ENCODE results near the gene SERPINA3.

DNA sequence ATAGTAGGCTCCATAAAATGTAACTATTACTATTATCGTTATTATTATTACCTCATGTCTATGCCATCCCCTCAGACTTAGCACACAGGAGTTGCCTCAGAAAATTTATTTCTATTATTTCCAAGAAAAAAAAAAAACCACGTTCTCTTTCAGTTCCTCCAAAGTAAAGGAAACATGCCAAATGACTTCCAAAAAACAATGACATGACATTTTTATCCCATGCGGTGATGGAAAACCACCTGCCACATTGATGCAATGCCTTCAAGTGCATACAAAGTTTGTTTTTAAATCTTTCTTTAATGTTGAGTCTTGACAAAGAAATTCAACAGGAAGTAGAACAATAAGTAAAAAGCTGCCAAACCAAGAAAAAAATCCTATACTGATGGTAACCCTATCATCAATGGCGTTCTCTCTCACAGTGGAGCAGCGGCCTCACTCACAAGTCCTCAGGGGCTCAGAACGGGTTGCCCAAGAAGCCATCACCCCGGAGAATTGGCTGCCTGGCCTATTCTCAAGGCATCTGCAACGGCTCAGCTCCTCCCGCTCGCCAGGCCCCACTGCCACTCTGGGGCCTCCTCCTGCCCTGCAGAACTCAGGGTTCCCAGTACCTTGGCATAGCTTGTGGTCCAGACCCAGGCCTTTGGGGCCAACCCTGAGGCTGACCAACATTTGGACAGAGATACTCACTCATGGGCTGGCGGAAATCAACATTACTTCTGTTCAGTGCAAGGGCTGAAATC lies 51.9 kb downstream of the SERPINA3 start:
- TF ChIP-seq CTCF (IDR thresholded peaks at IDR 0.05), result no peak
- TF ChIP-seq, protein P1, sequence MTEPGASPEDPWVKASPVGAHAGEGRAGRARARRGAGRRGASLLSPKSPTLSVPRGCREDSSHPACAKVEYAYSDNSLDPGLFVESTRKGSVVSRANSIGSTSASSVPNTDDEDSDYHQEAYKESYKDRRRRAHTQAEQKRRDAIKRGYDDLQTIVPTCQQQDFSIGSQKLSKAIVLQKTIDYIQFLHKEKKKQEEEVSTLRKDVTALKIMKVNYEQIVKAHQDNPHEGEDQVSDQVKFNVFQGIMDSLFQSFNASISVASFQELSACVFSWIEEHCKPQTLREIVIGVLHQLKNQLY (CRISPR knock-in tag; IDR thresholded peaks at IDR 0.05), result no peak
- TF ChIP-seq E2F4 (CRISPR knock-in tag; IDR thresholded peaks at IDR 0.05; ENCODE audit: borderline replicate concordance, low read depth), result no peak
- TF ChIP-seq, protein P2, sequence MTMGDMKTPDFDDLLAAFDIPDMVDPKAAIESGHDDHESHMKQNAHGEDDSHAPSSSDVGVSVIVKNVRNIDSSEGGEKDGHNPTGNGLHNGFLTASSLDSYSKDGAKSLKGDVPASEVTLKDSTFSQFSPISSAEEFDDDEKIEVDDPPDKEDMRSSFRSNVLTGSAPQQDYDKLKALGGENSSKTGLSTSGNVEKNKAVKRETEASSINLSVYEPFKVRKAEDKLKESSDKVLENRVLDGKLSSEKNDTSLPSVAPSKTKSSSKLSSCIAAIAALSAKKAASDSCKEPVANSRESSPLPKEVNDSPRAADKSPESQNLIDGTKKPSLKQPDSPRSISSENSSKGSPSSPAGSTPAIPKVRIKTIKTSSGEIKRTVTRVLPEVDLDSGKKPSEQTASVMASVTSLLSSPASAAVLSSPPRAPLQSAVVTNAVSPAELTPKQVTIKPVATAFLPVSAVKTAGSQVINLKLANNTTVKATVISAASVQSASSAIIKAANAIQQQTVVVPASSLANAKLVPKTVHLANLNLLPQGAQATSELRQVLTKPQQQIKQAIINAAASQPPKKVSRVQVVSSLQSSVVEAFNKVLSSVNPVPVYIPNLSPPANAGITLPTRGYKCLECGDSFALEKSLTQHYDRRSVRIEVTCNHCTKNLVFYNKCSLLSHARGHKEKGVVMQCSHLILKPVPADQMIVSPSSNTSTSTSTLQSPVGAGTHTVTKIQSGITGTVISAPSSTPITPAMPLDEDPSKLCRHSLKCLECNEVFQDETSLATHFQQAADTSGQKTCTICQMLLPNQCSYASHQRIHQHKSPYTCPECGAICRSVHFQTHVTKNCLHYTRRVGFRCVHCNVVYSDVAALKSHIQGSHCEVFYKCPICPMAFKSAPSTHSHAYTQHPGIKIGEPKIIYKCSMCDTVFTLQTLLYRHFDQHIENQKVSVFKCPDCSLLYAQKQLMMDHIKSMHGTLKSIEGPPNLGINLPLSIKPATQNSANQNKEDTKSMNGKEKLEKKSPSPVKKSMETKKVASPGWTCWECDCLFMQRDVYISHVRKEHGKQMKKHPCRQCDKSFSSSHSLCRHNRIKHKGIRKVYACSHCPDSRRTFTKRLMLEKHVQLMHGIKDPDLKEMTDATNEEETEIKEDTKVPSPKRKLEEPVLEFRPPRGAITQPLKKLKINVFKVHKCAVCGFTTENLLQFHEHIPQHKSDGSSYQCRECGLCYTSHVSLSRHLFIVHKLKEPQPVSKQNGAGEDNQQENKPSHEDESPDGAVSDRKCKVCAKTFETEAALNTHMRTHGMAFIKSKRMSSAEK (CRISPR knock-in tag; IDR thresholded peaks at IDR 0.05; ENCODE audit: borderline replicate concordance), result no peak
- TF ChIP-seq JUN (CRISPR knock-in tag; IDR thresholded peaks at IDR 0.05), result no peak
- TF ChIP-seq ZMAT4 (CRISPR knock-in tag; IDR thresholded peaks at IDR 0.05), result no peak
- no peak for TF ChIP-seq FOXP1 (CRISPR knock-in tag; IDR thresholded peaks at IDR 0.05; ENCODE audit: borderline replicate concordance)
